Dendritic cell treated with granulocyte-macrophage colony-stimulating factor and Interleukin-4, amounts not matched to agents 40 ng/mL and 50 ng/mL, for 4 days (primary cell): ENCODE results near the gene TP73.

Experiments used
- H3K27ac Mint-ChIP-seq: one replicate; pipeline ENCODE4 v1.8.0; 2022; ENCODE audit warnings: mild to moderate bottlenecking, mixed read lengths
- H3K27me3 Mint-ChIP-seq: one replicate; pipeline ENCODE4 v1.8.0; 2022; ENCODE audit warnings: mild to moderate bottlenecking, mixed read lengths
- H3K36me3 Mint-ChIP-seq: one replicate; pipeline ENCODE4 v1.8.0; 2022; ENCODE audit warnings: low read depth, mixed read lengths
- H3K4me1 Mint-ChIP-seq: one replicate; pipeline ENCODE4 v1.8.0; 2022; ENCODE audit warnings: low read depth, mixed read lengths
- H3K4me3 Mint-ChIP-seq: one replicate; pipeline ENCODE4 v1.8.0; 2022; ENCODE audit warnings: mild to moderate bottlenecking, moderate library complexity, mixed read lengths
- H3K9me3 Mint-ChIP-seq: one replicate; pipeline ENCODE4 v1.8.0; 2022; ENCODE audit warnings: mixed read lengths
- intact Hi-C: fragments of 100-400 bp; cut with micrococcal nuclease; formaldehyde crosslinking; loops from one replicate; pipeline ENCODE4 v1.15.0; 2022

TP73 gene

DNA sequence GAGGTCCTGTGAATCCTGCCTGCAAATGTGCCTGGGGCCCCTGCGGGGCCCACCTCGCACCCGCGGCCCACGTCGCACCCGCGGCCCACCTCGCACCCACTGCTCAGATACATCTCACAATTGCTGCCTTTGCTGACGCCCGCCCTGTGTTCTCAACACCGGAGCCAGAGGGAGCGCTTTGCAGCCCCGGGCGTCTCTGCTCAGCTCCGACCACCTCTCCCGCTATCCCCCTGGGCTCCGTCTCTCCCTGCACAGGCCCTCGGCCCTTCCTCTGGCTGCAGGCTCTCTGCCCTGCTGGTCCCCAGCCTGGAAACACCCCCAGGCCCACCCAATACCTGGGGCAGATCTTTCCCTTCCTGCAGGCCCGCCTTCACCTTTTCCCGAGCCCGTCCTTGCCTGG lies 44.8 kb downstream of the TP73 start:
- H3K27me3 Mint-ChIP-seq = peaks cover 20% of the 10 kb centered on the region
- no peaks in the 10 kb centered on the region for H3K36me3 Mint-ChIP-seq
- H3K4me3 Mint-ChIP-seq = no peak overlapping the region
- no peak overlapping the region for H3K27ac Mint-ChIP-seq
- peaks cover 7% of the 10 kb centered on the region for H3K4me1 Mint-ChIP-seq
- intact Hi-C loops = no loop called here
- no peaks in the 10 kb centered on the region for H3K9me3 Mint-ChIP-seq

DNA sequence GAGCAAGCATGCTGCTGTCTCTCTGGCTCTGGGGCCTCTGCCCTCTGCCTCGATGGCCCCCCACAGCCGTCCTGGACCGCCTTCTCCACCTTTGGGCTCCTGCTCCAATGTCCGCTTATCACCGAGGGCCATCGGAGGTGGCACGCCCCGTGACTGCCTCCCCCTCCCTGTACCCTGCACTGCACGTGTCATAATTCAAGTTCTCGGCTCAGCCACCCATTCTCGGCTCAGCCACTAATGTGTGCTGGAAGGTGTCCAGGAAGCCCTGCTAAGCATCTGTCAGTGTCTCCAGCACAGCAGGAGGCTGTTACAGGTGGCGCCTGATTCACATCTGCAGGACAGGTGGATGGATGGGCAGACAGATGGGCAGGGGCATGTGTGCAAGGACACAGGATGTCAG lies 45.5 kb downstream of the TP73 start:
- Mint-ChIP-seq H3K4me3 (no peak overlapping the region), H3K9me3 (no peaks in the 10 kb centered on the region), H3K27me3 (peaks cover 21% of the 10 kb centered on the region), H3K4me1 (peaks cover 7% of the 10 kb centered on the region), H3K27ac (no peak overlapping the region), H3K36me3 (no peaks in the 10 kb centered on the region)
- intact Hi-C loops = no loop called here

DNA sequence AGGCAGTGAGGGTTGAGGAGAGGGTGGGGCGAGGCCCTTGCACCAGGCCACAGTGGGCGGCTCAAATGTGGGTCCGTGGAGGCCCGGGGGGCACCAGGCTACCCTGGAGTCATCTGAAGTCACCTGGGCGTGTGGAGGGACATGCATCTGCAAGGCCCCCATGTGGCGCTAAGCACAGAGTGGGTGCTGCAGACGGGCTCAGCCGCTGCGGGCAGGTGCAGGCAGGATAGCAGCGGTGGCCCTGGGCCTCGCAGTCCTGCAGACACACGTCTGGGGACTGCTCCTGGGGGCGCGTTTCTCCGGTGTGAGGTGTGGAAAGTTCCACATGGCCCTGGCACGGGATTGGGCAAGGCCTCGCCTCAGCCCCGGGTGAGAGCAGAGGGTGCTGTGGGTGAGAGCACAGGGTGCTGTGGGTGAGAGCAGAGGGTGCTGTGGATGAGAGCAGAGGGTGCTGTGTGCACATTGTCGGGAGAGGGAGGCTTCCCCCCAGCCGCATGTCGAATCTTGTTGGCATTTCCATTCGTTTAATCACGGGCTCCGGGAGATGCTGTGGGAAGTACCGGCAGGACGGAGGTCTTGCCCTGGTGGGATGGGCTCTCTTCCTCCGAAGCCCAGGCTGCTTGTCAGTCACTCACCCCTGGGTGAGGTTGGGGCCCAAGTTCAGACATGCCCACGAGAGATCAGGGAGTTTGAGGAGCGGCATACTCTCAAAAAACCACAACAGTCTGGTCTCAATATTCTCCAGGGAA lies 46.5 kb downstream of the TP73 start:
- H3K9me3 Mint-ChIP-seq = no peaks in the 10 kb centered on the region
- H3K27ac Mint-ChIP-seq = no peak overlapping the region
- peaks cover 7% of the 10 kb centered on the region for H3K4me1 Mint-ChIP-seq
- no peaks in the 10 kb centered on the region for H3K36me3 Mint-ChIP-seq
- intact Hi-C loops = no loop called here
- no peak overlapping the region for H3K4me3 Mint-ChIP-seq
- H3K27me3 Mint-ChIP-seq = peaks cover 27% of the 10 kb centered on the region

DNA sequence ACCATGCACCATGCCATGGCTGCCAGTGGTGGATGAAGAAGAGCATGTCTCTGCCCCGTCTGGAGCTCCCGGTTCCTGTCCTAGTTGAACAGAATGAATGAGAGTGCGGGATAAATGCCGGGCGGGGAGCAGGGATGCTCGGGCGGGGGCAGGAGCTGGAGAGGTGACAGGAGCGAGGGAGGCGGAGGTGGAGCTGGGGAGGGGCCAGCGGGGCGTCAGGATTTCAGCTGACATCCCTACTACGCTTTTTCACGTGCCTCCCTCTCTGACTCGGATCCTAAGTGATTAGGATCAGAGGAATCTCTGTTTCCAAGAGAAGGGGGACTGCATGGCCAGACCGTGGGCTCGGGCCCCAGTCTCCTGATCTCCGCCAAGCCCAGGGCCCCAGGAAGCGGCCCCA lies 47.3 kb downstream of the TP73 start:
- Mint-ChIP-seq H3K4me1 (peaks cover 12% of the 10 kb centered on the region), H3K27ac (no peak overlapping the region), H3K9me3 (no peaks in the 10 kb centered on the region), H3K4me3 (no peak overlapping the region), H3K36me3 (no peaks in the 10 kb centered on the region), H3K27me3 (peaks cover 35% of the 10 kb centered on the region)
- intact Hi-C loops = no loop called here

DNA sequence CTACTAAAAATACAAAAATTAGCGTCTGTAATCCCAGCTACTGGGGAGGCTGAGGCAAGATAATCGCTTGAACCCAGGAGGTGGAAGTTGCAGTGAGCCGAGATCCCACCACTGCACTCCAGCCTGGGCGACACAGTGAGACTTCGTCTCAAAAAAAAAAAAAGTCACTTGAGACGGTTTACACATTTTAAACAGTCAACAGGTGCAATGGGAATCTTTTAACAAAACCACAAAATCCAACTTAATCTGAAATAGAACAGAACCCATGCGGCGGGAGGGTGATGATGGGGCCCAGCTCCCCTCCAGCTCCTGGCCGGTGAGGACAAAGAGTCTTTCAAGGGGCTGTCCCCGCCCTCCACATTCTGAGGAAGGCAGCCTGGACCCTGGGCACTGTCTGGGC lies 48.3 kb downstream of the TP73 start:
- no peak overlapping the region for H3K4me3 Mint-ChIP-seq
- peaks cover 39% of the 10 kb centered on the region for H3K27me3 Mint-ChIP-seq
- intact Hi-C loops = no loop called here
- no peaks in the 10 kb centered on the region for H3K9me3 Mint-ChIP-seq
- no peaks in the 10 kb centered on the region for H3K36me3 Mint-ChIP-seq
- peaks cover 8% of the 10 kb centered on the region for H3K4me1 Mint-ChIP-seq
- no peak overlapping the region for H3K27ac Mint-ChIP-seq

DNA sequence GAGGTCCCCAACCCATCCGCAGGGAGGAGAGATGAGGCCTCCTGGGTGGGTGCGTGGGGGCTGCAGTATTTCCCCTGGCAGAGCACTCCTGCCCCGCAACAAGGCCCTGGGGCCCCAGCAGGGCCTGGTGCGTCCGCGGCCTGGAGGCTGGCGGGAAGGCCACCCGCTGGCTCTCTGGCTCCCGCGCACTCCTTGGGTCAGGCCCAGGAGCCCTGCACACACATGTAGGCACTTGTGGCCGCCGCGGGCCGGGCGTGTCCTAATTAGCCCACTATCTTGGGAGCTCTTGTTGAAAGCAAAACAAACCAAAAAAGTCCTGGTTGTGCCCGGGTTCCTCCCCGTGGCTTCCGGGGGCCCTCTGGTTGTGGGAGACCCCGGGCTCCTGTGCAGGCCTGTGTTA lies 50.2 kb downstream of the TP73 start:
- H3K36me3 Mint-ChIP-seq = no peaks in the 10 kb centered on the region
- H3K4me1 Mint-ChIP-seq = peaks cover 5% of the 10 kb centered on the region
- intact Hi-C loops = no loop called here
- peaks cover 33% of the 10 kb centered on the region for H3K27me3 Mint-ChIP-seq
- H3K27ac Mint-ChIP-seq = no peak overlapping the region
- no peaks in the 10 kb centered on the region for H3K9me3 Mint-ChIP-seq
- H3K4me3 Mint-ChIP-seq = no peak overlapping the region

DNA sequence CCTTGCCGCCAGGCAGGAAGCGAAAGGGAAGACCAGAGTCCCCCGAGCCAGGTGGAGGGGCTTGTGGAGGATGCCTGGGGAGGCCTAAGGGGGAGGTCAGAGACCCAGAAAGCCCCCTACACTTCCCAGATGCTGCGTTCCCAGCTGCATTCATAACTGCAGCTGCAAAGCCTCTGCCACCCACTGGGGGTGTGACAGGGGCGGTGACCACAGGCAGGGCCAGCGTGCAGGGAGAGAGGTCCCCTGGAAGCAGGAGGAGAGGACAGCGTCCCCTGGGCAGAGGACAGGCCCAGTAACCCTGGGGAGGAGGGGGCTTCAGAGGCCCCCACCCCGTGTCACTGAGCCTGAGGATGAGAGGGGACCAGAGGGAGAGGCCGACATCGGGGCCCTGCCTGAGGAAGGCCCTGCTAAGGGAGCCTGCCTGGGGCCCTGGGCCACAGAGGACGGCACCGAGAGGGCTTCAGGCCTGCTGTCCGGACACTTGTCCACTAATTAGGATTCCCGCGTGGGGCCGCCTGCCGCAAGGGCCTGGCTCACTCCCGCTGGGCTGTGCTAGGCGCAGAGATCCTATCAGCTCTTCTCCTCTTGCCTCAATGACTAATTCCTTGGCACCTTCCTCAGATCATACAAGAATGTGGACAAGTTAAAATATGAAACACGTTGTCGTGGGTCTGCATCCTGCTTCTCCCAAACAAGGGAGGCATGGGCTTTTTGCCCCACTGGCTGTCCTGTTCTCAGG lies 50.8 kb downstream of the TP73 start:
- no peak overlapping the region for H3K27ac Mint-ChIP-seq

DNA sequence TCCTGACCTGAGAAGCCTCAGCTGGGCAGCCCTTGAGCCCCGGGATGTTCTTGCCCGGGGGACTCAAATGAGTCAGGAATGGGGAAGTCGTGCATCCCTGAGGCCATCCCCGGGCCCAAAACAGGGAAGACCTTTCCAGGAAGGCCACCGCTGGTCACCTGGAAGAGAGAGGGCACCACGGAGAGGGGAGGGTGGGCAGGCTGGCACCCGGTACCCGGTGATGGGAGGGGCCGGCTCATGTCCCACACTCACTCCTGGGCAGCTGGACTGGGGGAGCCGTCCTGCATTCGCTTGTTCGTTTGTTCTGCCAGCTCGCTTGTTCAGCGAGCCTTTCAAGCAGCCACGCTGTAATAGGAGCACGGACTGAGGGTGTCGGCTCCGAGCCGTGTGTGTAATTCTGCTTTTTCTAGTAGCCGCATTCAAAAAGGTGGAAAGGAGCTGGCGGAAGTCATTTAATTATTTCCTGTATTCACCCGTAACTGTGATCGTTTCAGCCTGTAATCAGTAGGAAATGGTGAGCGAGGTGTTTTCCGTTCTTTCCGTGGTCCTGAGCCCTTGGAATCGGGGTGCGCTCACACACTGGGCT lies 51.6 kb downstream of the TP73 start:
- no peaks in the 10 kb centered on the region for H3K36me3 Mint-ChIP-seq
- intact Hi-C loops = no loop called here
- peaks cover 39% of the 10 kb centered on the region for H3K27me3 Mint-ChIP-seq
- H3K4me1 Mint-ChIP-seq = peaks cover 5% of the 10 kb centered on the region
- H3K9me3 Mint-ChIP-seq = no peaks in the 10 kb centered on the region
- H3K27ac Mint-ChIP-seq = no peak overlapping the region
- H3K4me3 Mint-ChIP-seq = no peak overlapping the region

More for the DNA sequence above, 50.8 kb downstream of the TP73 start:
- H3K4me3 Mint-ChIP-seq = no peak overlapping the region
- peaks cover 37% of the 10 kb centered on the region for H3K27me3 Mint-ChIP-seq
- no peaks in the 10 kb centered on the region for H3K36me3 Mint-ChIP-seq
- intact Hi-C loops = no loop called here
- H3K4me1 Mint-ChIP-seq = peaks cover 5% of the 10 kb centered on the region
- H3K9me3 Mint-ChIP-seq = no peaks in the 10 kb centered on the region

DNA sequence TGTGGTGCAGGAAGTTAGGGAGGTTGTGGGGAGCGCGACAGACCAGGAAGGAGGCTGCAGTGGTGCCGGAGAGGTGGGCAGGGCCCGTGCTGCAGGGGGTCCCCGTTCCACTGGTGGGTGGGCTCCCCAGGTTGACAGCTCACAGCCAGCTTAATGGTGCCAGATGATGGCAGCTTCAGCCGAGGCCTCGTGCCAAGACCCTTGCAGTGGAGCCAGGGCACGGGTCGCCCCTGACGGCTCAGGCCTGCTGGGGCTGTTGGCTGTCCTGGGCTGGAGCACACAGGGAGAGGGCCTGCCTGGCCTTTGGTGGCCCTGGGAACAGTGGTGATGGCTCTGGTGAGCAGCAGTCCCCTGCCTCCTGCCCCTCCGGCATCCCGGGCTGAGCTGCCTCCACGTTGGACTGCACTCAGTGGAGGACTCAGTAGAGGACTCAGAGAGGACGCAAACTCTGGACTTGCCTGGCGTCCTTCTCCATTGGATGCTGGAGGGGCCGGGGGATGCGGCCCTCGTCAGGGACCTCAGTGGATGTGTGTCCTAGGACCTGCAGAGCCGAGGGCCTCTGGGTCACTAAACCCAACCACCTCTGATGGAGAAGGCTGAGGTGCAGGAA lies 53.1 kb downstream of the TP73 start:
- Mint-ChIP-seq H3K36me3 (no peaks in the 10 kb centered on the region), H3K27ac (no peak overlapping the region), H3K4me1 (peaks cover 5% of the 10 kb centered on the region), H3K9me3 (no peaks in the 10 kb centered on the region), H3K4me3 (no peak overlapping the region), H3K27me3 (peaks cover 46% of the 10 kb centered on the region)
- intact Hi-C loops = no loop called here

DNA sequence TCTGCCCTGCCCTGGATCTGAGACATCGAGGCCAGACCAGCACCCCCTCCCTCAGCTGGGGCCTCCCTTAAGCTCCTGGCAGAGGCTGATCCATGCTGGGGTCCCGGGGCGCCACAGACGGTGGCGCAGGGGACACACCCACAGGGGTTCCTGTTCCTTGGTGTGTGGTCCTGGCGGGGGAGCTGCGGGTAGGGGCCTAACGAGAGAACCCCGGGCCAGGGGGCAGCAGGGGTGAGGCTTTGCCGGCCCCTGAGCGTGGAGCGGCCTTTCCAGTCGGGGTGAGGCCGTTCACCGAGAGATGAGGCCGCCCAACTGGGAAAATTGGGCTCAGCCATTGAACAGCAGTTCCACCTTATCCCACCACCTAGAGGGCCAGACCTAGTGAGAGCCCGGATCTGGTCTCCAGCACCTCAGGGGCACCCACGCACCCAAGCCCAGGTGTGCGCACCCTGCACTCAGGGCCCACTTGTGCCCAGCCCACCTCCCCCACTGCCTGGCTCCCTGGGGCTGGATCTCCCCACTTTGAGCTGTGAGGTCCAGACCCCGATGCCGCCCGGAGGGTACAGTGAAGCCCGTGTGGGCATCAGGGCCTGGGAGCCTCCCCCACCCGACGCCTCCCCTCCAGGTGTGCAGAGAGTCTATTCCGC lies 54.5 kb downstream of the TP73 start:
- Mint-ChIP-seq H3K36me3 (no peaks in the 10 kb centered on the region), H3K27ac (no peak overlapping the region), H3K4me3 (no peak overlapping the region), H3K4me1 (peaks cover 5% of the 10 kb centered on the region), H3K9me3 (no peaks in the 10 kb centered on the region), H3K27me3 (peaks cover 46% of the 10 kb centered on the region)
- intact Hi-C loops = no loop called here

DNA sequence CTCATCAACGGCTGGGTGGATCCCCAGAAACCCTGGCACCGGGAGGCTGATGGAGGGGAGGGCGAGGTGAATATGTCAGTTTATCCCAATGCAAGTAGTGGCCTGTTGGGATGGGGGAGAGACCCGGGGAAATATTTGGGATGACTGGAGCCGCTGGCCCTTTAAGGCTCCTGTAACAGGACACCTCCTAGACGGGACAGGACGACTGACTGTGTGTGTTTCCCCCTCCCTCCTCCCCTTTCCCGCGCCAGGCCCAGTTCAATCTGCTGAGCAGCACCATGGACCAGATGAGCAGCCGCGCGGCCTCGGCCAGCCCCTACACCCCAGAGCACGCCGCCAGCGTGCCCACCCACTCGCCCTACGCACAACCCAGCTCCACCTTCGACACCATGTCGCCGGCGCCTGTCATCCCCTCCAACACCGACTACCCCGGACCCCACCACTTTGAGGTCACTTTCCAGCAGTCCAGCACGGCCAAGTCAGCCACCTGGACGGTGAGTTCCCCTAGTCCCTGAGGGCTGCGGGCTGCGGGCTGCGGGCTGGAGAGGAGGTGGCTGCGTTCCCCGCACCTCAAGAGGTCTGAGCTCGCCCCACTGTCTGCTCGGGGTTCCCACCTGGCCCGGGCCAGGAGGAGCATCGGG lies 55.1 kb downstream of the TP73 start:
- no peaks in the 10 kb centered on the region for H3K9me3 Mint-ChIP-seq
- no peak overlapping the region for H3K27ac Mint-ChIP-seq
- no peak overlapping the region for H3K4me3 Mint-ChIP-seq
- H3K27me3 Mint-ChIP-seq = peaks cover 46% of the 10 kb centered on the region
- peaks cover 5% of the 10 kb centered on the region for H3K4me1 Mint-ChIP-seq
- intact Hi-C loops = no loop called here
- H3K36me3 Mint-ChIP-seq = no peaks in the 10 kb centered on the region

DNA sequence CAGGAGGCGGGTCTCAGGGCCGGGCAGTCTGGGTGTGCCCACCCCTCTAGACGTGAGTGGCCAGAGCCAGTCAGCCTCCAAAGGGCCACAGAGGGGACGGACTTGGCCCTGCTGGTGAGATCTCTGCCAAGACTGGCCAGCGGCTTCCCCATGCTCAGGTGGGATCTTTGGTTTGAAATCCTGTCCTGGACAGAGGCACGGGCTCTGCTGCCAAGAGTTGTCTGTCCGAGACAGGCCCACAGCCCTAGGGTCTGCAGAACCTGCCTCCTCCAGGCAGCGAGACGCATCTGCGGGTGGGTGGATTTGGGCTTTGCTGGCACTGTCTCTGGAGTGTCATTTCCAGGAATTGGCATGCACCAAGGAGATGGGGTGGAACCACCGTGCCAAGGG lies 55.6 kb downstream of the TP73 start:
- Mint-ChIP-seq H3K27me3 (peaks cover 45% of the 10 kb centered on the region), H3K4me1 (peaks cover 5% of the 10 kb centered on the region), H3K9me3 (no peaks in the 10 kb centered on the region), H3K27ac (no peak overlapping the region), H3K36me3 (no peaks in the 10 kb centered on the region), H3K4me3 (no peak overlapping the region)
- intact Hi-C loops = no loop called here

DNA sequence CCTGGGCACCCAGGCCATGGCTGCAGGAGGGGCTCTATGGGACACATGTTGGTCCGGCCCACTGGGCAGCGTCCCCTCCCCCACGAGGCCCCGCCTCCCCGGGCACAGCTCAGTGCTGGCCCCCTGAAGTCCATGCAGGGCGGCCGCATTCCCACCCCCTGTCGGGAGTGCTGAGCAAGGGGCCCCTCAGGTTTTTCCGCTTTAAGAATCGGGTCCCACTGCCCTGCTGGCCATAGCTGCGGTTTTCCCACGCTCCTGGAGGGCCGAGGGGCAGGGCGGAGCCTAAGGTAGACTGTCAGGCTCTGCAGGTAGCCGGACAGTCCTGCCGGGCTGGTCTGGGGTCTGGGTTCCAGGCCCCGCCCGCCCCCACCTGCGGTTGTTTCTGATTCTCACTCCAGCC lies 56.5 kb downstream of the TP73 start:
- Mint-ChIP-seq H3K36me3 (no peaks in the 10 kb centered on the region), H3K4me1 (peaks cover 5% of the 10 kb centered on the region), H3K9me3 (no peaks in the 10 kb centered on the region), H3K27ac (no peak overlapping the region), H3K27me3 (peaks cover 39% of the 10 kb centered on the region), H3K4me3 (no peak overlapping the region)
- intact Hi-C loops = no loop called here
